Stomach (tissue), 4 donors: Measurements from ENCODE around the gene ASAP2.

Source experiments
- CTCF ChIP-seq, 7 experiments: fragments of 450-650 bp in 4 of 7; fragments of 200-600 bp in 3 of 7; sonication (generic) in 3 of 7; IDR thresholded peaks; one replicate each; pipeline ENCODE4 v1.5.1; 2016 to 2019; ENCODE audit warnings: antibody characterized with exemption in 7 of 7, control low read depth in 2 of 7, mild to moderate bottlenecking in 1 of 7
- POLR2AphosphoS5 ChIP-seq, 3 donors: sonication (generic); formaldehyde crosslinking; IDR thresholded peaks; one replicate each; pipeline ENCODE4 v1.6.1; 2016; ENCODE audit warnings: antibody characterized with exemption in 3 of 3

GRCh38 chr2:9199716-9200632, 6.6 kb upstream of the ASAP2 start:
- TF ChIP-seq CTCF (IDR thresholded peaks at IDR 0.05) = no peak
- TF ChIP-seq POLR2AphosphoS5 (IDR thresholded peaks at IDR 0.05) = no peak
